ENCODE data around the gene SLC35F3.

DNA sequence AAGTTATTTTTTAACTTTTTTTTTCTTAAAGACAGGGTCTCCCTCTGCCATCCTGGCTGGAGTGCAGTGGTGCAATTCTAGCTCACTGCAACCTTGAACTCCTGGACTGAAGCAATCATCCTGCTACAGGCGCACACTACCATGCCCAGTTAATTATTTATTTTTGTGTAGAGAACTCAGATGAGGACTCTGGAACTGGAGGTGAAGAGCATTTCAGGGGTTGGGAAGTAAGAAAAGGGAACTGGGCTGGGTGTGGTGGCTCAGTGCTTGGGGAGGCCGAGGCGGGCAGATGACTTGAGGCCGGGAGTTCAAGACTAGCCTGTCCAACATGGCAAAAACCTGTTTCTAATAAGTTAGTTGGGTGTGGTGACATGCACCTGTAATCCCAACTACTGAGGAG is 28.9 kb downstream of the SLC35F3 start:
- TF ChIP-seq TEAD4 (IDR thresholded peaks at IDR 0.05; ENCODE audit: borderline replicate concordance, insufficient read depth) (no peak), EZH2phosphoT487 (IDR thresholded peaks at IDR 0.05; ENCODE audit: borderline replicate concordance, low read depth) (no peak), CTCF (IDR thresholded peaks at IDR 0.05) (no peak)

Data from SK-N-SH (cell line).